ENCODE measurements around the gene DSG3. TPM values are rescaled to one million over a fixed set of nuclear protein-coding genes. Genes with fewer than 3 reads are reported as not detected.

The DSG3 gene
- total RNA-seq, 1 experiment from 2014 or later = 0.05 TPM

- POLR2A ChIA-PET = no interaction called here
- TF ChIP-seq RAD21 (IDR thresholded peaks at IDR 0.05; ENCODE audit: low read depth) = no peak
- no peak for TF ChIP-seq EZH2phosphoT487 (IDR thresholded peaks at IDR 0.05; ENCODE audit: borderline replicate concordance)
- TF ChIP-seq ZFX (IDR thresholded peaks at IDR 0.05) = no peak
- TF ChIP-seq, protein P1, sequence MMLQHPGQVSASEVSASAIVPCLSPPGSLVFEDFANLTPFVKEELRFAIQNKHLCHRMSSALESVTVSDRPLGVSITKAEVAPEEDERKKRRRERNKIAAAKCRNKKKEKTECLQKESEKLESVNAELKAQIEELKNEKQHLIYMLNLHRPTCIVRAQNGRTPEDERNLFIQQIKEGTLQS (IDR thresholded peaks at IDR 0.05) = no peak
- CTCF ChIA-PET = interaction anchor here (0.9 kb wide), 1 partner anchor 30 kb away, joined by 3 read pairs; no protein-coding TSS in a partner anchor
- no peaks in the 10 kb centered on the region for H3K27me3 ChIP-seq (ENCODE audit: insufficient read depth, low read length)
- BruUV-seq (replicated peaks) = no TSS peak
- no peaks in the 10 kb centered on the region for H3K79me2 ChIP-seq (ENCODE audit: insufficient read depth, low read length)
- H3K27ac ChIP-seq (ENCODE audit: low read depth, low read length) = no peak overlapping the region
- no peak for ATAC-seq
- intact Hi-C loops (cut with micrococcal nuclease) = no loop called here
- no peak overlapping the region for H3K4me2 ChIP-seq (ENCODE audit: low read length)
- RAD21 ChIA-PET (ENCODE audit: low non-redundant PET in 1 of 2, low total read pairs in 2 of 2, uncharacterized antibody in 2 of 2, unreplicated experiment in 2 of 2) = no interaction called here
- H3K9me3 ChIP-seq (ENCODE audit: control insufficient read depth in 1 of 2, insufficient read depth in 1 of 2, low read depth in 1 of 2, low read length in 2 of 2) = no peaks in the 10 kb centered on the region
- H4K20me1 ChIP-seq (ENCODE audit: insufficient read depth) = no peaks in the 10 kb centered on the region
- no peak overlapping the region for H2AFZ ChIP-seq (ENCODE audit: low read depth, low read length, poor library complexity, severe bottlenecking)
- no peak for DNase-seq (ENCODE audit: low read depth, low spot score)
- H3K4me3 ChIP-seq (replicated peaks in 1 of 2; ENCODE audit: low read depth in 1 of 2, low read length in 2 of 2) = no peak overlapping the region
- H3K4me1 ChIP-seq (ENCODE audit: control insufficient read depth in 1 of 2, insufficient read depth in 2 of 2, low read length in 2 of 2) = no peaks in the 10 kb centered on the region
- H3K36me3 ChIP-seq (ENCODE audit: control insufficient read depth in 1 of 2, insufficient read depth in 2 of 2, low read length in 2 of 2) = peaks cover 40 to 54% of the 10 kb centered on the region in 2 experiments
- H3K9ac ChIP-seq (ENCODE audit: low read length) = no peak overlapping the region
- no peaks in the 10 kb centered on the region for H3K9me2 ChIP-seq (ENCODE audit: insufficient read depth)
Measured at GRCh38 chr18:31526374-31526773, 78.8 kb downstream of the DSG3 start.

Other genes with a start within 250 kb of the DSG3 start
- gene DSG1, start 129.6 kb upstream of the DSG3 start, total RNA-seq (2021; ENCODE audit: unreplicated experiment) = not detected
- gene DSG4, start 71.0 kb upstream of the DSG3 start, total RNA-seq (2021; ENCODE audit: unreplicated experiment) = 0.07 TPM
- gene DSG2, start 50.4 kb downstream of the DSG3 start, total RNA-seq (2021; ENCODE audit: unreplicated experiment) = 123 TPM
- 1.2 TPM for gene TTR, start 144.1 kb downstream of the DSG3 start, total RNA-seq (2021; ENCODE audit: unreplicated experiment)
- gene B4GALT6, start 236.8 kb downstream of the DSG3 start, total RNA-seq (2021; ENCODE audit: unreplicated experiment) = 16.1 TPM